Measurements from ENCODE around the gene EPB42.

The EPB42 gene

GRCh38 chr15:43246261-43246774 lies 25.5 kb upstream of the EPB42 start:
- H3K27me3 ChIP-seq (ENCODE audit: insufficient read depth, low read length) = peaks cover 9% of the 10 kb centered on the region; the same call in 1 of the 2 replicates
- no peak overlapping the region for H3K4me3 ChIP-seq (ENCODE audit: low read depth, low read length, poor library complexity, severe bottlenecking)

DNA sequence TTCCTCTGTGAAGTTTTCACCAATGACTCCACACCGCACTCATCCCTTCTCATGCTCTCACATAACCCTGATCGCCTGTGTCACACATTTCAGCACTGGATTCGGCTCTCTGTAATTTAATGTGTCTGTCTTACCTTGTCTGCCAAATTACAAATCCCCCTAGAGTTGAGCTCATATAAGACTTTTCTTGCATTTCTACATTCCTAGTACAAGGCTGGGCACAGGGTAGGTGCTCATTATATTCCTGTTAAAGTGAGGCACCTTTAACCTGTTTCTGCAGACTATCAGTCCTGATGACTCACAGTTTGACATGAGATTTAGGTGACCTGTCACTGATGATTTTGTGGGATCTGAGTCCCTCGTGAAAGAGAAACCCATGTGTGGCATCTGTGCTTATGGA lies 23.3 kb upstream of the EPB42 start:
- Histone ChIP-seq H3K4me3 (ENCODE audit: low read depth, low read length, poor library complexity, severe bottlenecking) (no peak overlapping the region), H4K20me1 (ENCODE audit: insufficient read depth, low read length) (no peaks in the 10 kb centered on the region), H3K9ac (ENCODE audit: low read length) (no peak overlapping the region), H3F3A (ENCODE audit: insufficient read depth, low read length) (no peaks in the 10 kb centered on the region), H3K4me2 (ENCODE audit: low read length) (no peak overlapping the region), H2AFZ (ENCODE audit: low read length) (no peak overlapping the region), H3K79me2 (ENCODE audit: insufficient read depth, low read length) (no peaks in the 10 kb centered on the region), H3K27me3 (ENCODE audit: insufficient read depth, low read length) (peaks cover 9% of the 10 kb centered on the region), H3K36me3 (ENCODE audit: insufficient read depth, low read length) (no peaks in the 10 kb centered on the region), H3K27ac (ENCODE audit: low read depth, low read length, poor library complexity, severe bottlenecking) (no peak overlapping the region), H3K9me2 (ENCODE audit: low read depth, low read length) (no peaks in the 10 kb centered on the region), H3K4me1 (ENCODE audit: insufficient read depth, low read length, severe bottlenecking) (no peaks in the 10 kb centered on the region), H3K9me3 (ENCODE audit: low read length) (no peaks in the 10 kb centered on the region)
- no peak for TF ChIP-seq EZH2 (IDR thresholded peaks at IDR 0.05; ENCODE audit: borderline replicate concordance, low read length)
- TF ChIP-seq, protein P1, sequence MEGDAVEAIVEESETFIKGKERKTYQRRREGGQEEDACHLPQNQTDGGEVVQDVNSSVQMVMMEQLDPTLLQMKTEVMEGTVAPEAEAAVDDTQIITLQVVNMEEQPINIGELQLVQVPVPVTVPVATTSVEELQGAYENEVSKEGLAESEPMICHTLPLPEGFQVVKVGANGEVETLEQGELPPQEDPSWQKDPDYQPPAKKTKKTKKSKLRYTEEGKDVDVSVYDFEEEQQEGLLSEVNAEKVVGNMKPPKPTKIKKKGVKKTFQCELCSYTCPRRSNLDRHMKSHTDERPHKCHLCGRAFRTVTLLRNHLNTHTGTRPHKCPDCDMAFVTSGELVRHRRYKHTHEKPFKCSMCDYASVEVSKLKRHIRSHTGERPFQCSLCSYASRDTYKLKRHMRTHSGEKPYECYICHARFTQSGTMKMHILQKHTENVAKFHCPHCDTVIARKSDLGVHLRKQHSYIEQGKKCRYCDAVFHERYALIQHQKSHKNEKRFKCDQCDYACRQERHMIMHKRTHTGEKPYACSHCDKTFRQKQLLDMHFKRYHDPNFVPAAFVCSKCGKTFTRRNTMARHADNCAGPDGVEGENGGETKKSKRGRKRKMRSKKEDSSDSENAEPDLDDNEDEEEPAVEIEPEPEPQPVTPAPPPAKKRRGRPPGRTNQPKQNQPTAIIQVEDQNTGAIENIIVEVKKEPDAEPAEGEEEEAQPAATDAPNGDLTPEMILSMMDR (IDR thresholded peaks at IDR 0.05; ENCODE audit: low read length) = no peak

More at GRCh38 chr15:43246261-43246774, 25.5 kb upstream of the EPB42 start:
- no peaks in the 10 kb centered on the region for H3K9me3 ChIP-seq (ENCODE audit: low read length)
- no peak overlapping the region for H3K9ac ChIP-seq (ENCODE audit: low read length)
- H3K4me1 ChIP-seq (ENCODE audit: insufficient read depth, low read length, severe bottlenecking) = no peaks in the 10 kb centered on the region
- H3F3A ChIP-seq (ENCODE audit: insufficient read depth, low read length) = no peaks in the 10 kb centered on the region
- H2AFZ ChIP-seq (ENCODE audit: low read length) = no peak overlapping the region
- H3K79me2 ChIP-seq (ENCODE audit: insufficient read depth, low read length) = no peaks in the 10 kb centered on the region
- no peak overlapping the region for H3K4me2 ChIP-seq (ENCODE audit: low read length)
- H4K20me1 ChIP-seq (ENCODE audit: insufficient read depth, low read length) = no peaks in the 10 kb centered on the region
- TF ChIP-seq EZH2 (IDR thresholded peaks at IDR 0.05; ENCODE audit: borderline replicate concordance, low read length) = no peak
- TF ChIP-seq, protein P1 (IDR thresholded peaks at IDR 0.05; ENCODE audit: low read length) = no peak
- H3K27ac ChIP-seq (ENCODE audit: low read depth, low read length, poor library complexity, severe bottlenecking) = no peak overlapping the region
- H3K36me3 ChIP-seq (ENCODE audit: insufficient read depth, low read length) = no peaks in the 10 kb centered on the region
- H3K9me2 ChIP-seq (ENCODE audit: low read depth, low read length) = no peaks in the 10 kb centered on the region

DNA sequence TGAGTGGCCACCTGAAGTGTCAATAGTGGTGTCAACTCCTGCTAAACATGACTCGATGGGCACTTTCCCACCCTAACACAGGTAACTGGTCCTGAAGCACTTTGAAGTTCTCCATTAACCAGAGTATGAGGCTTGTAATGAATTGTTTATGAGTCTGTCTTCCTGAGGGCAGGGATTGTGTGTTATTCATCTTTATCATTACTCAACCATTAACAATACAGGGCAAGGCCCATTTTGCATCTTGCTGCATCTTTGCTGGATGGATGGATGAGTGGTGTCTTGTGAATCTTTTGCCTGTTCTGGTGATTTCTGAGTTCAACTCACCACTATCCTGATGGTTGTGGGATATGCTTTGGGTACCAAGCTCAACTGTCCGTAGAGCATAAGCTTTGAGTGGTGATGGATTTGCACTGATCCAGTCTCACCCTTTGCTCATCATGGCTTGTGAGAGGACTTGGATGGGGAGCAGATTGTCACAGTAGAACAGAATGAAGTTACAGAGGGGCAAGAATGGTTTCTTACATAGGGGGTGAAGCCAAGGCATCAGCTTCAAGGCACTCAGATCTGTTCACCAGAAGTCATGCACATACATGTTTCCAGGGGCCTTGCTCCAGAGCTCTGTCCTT lies 22.3 kb upstream of the EPB42 start:
- Histone ChIP-seq H3K36me3 (ENCODE audit: insufficient read depth, low read length) (no peaks in the 10 kb centered on the region), H3K27me3 (ENCODE audit: insufficient read depth, low read length) (peaks cover 9% of the 10 kb centered on the region), H3K9ac (ENCODE audit: low read length) (no peak overlapping the region), H3F3A (ENCODE audit: insufficient read depth, low read length) (no peaks in the 10 kb centered on the region), H3K9me2 (ENCODE audit: low read depth, low read length) (no peaks in the 10 kb centered on the region), H3K79me2 (ENCODE audit: insufficient read depth, low read length) (no peaks in the 10 kb centered on the region), H3K4me1 (ENCODE audit: insufficient read depth, low read length, severe bottlenecking) (no peaks in the 10 kb centered on the region), H3K9me3 (ENCODE audit: low read length) (no peaks in the 10 kb centered on the region), H3K4me2 (ENCODE audit: low read length) (no peak overlapping the region), H4K20me1 (ENCODE audit: insufficient read depth, low read length) (no peaks in the 10 kb centered on the region), H3K4me3 (ENCODE audit: low read depth, low read length, poor library complexity, severe bottlenecking) (no peak overlapping the region), H3K27ac (ENCODE audit: low read depth, low read length, poor library complexity, severe bottlenecking) (no peak overlapping the region), H2AFZ (ENCODE audit: low read length) (no peak overlapping the region)
- TF ChIP-seq, protein P1 (IDR thresholded peaks at IDR 0.05; ENCODE audit: low read length) = no peak
- TF ChIP-seq EZH2 (IDR thresholded peaks at IDR 0.05; ENCODE audit: borderline replicate concordance, low read length) = no peak
